Subcutaneous adipose tissue (tissue), 4 donors: ENCODE data around the gene COL8A2. TPM values are rescaled to one million over a fixed set of nuclear protein-coding genes. Genes with fewer than 3 reads are reported as not detected.

ENCODE experiments used
- total RNA-seq, 4 donors: library from RNA; depleted of rRNA; stranded (reverse); fragments of >200 nt; gene quantifications; one replicate each; pipeline ENCODE4 v1.1.0, GENCODE V29; 2016
- TF ChIP-seq, protein P1 (sequence below): fragments of 450-650 bp; IDR thresholded peaks from one replicate; pipeline ENCODE4 v1.5.1; 2016; ENCODE audit warnings: low read depth, mild to moderate bottlenecking, control low read depth, antibody characterized with exemption, moderate library complexity

Gene COL8A2
- total RNA-seq, 4 donors from 2014 or later = 1.1 to 5.9 (median 3.3) TPM

GRCh38 chr1:36092798-36093185 lies 32.2 kb downstream of the COL8A2 start:
- TF ChIP-seq, protein P1, sequence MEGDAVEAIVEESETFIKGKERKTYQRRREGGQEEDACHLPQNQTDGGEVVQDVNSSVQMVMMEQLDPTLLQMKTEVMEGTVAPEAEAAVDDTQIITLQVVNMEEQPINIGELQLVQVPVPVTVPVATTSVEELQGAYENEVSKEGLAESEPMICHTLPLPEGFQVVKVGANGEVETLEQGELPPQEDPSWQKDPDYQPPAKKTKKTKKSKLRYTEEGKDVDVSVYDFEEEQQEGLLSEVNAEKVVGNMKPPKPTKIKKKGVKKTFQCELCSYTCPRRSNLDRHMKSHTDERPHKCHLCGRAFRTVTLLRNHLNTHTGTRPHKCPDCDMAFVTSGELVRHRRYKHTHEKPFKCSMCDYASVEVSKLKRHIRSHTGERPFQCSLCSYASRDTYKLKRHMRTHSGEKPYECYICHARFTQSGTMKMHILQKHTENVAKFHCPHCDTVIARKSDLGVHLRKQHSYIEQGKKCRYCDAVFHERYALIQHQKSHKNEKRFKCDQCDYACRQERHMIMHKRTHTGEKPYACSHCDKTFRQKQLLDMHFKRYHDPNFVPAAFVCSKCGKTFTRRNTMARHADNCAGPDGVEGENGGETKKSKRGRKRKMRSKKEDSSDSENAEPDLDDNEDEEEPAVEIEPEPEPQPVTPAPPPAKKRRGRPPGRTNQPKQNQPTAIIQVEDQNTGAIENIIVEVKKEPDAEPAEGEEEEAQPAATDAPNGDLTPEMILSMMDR = no peak

- TF ChIP-seq, protein P1 = no peak
Observed at GRCh38 chr1:36092166-36092797, 32.7 kb downstream of the COL8A2 start.

GRCh38 chr1:36091698-36092097 lies 33.3 kb downstream of the COL8A2 start:
- TF ChIP-seq, protein P1 = no peak

- TF ChIP-seq, protein P1 = no peak
Observed at GRCh38 chr1:36091141-36091540, 33.9 kb downstream of the COL8A2 start.

DNA sequence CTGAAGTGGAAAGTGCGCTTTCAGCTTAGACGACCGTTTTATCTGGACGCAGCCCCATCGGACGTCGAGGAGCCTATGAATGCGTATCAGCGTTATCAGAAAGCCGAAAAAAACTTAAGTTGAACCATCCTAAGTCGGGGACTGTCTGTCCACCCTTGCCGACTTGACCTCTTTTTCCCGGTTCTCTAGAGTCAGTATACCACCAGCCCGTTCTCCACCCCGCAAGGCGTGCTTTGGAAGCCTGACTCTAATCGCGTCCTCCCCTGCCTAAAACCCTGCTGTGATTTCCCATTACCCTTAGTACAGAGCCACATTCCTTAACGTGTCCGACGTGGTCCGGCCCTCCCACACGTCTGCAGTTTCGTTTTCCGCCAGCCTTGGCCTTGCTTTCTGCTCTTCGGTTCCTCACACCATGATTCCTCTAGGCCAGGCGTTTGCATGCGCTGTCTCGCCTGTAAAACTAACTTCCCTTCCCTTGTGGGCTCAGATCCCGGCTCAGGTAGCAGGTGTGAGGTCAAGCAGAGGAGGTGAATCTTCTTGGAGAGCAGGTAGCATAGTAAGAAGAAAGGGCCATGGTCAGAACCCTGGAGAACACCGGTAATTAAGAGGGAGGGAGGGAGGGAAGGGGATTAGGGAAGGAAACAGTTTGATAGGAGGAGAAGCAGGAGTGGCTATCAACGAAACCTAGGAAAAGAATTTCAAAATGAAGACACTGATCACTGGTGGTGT lies 35.5 kb downstream of the COL8A2 start:
- TF ChIP-seq, protein P1 = no peak

- TF ChIP-seq, protein P1 = no peak
Observed at GRCh38 chr1:36088577-36089392, 36.2 kb downstream of the COL8A2 start, which contains the start of gene ADPRS. ADPRS (plus strand) TSS chr1:36088892; CDS start chr1:36088905, 13 bp downstream.

DNA sequence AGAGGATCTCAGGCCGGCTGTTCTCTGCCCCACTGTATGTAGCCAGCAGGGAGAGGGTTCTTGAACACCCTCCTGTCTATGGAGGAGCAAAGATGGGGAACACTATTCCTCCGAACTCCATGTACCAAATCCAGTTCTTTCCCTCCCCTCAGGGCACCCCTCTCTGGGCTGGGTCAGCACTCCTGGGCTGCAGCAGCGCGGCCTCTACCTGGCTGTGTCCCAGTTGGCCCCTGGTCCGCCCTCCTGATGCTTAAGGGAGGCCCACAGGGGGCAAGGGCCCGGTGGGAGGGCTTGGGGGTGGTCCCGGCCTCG lies 36.8 kb downstream of the COL8A2 start:
- TF ChIP-seq, protein P1 = no peak
